Gastroesophageal sphincter (tissue), 3 donors: ENCODE measurements around the gene CFAP74.

Source experiments
- EP300 ChIP-seq: sonication (generic); formaldehyde crosslinking; IDR thresholded peaks from one replicate; pipeline ENCODE4 v1.6.1; 2017; ENCODE audit warnings: antibody characterized with exemption, mild to moderate bottlenecking
- POLR2A ChIP-seq, 2 donors: fragments of 450-650 bp; IDR thresholded peaks; one replicate each; pipeline ENCODE4 v1.6.1; 2017; ENCODE audit warnings: antibody characterized with exemption in 2 of 2, mild to moderate bottlenecking in 2 of 2, moderate library complexity in 1 of 2
- POLR2AphosphoS5 ChIP-seq: sonication (generic); formaldehyde crosslinking; IDR thresholded peaks from one replicate; pipeline ENCODE4 v1.6.1; 2017; ENCODE audit warnings: antibody characterized with exemption
- TF ChIP-seq, protein P1 (sequence below), 4 experiments: fragments of 200-600 bp in 2 of 4; fragments of 450-650 bp in 2 of 4; sonication (generic) in 1 of 4; IDR thresholded peaks; one replicate each; pipeline ENCODE4 v1.5.1; 2017 to 2019; ENCODE audit warnings: antibody characterized with exemption in 4 of 4, mild to moderate bottlenecking in 2 of 4, moderate library complexity in 2 of 4

DNA sequence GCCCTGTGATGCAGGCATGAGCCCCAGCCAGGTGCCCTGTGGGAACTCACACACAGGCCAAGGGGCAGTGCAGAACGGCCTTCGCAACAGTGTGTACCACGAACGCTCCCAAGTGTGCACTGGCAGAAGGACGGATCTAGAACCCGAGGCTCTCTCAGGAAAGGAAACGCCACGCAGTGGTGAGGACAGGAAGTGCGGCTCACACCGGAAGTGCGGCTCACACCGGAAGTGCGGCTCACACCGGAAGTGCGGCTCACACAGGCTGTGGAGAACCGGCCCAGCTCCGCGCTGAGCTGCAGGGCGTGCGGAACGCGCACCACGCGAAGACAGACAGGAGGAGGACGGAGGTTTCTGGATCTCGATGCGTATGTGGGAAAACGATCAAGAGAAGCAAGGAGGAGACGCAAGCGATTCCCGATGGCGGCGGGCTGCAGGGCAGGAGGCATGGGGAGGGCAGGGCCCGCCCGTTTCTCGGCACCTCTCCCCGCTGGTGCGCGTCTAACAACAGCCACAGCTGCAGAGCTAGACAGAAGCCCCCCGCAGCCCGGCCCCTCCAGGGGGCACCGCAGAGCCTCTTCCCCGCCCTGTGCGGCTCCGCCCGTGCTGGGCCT lies 48.6 kb downstream of the CFAP74 start:
- TF ChIP-seq, protein P1, sequence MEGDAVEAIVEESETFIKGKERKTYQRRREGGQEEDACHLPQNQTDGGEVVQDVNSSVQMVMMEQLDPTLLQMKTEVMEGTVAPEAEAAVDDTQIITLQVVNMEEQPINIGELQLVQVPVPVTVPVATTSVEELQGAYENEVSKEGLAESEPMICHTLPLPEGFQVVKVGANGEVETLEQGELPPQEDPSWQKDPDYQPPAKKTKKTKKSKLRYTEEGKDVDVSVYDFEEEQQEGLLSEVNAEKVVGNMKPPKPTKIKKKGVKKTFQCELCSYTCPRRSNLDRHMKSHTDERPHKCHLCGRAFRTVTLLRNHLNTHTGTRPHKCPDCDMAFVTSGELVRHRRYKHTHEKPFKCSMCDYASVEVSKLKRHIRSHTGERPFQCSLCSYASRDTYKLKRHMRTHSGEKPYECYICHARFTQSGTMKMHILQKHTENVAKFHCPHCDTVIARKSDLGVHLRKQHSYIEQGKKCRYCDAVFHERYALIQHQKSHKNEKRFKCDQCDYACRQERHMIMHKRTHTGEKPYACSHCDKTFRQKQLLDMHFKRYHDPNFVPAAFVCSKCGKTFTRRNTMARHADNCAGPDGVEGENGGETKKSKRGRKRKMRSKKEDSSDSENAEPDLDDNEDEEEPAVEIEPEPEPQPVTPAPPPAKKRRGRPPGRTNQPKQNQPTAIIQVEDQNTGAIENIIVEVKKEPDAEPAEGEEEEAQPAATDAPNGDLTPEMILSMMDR (IDR thresholded peaks at IDR 0.05) = no peak
- TF ChIP-seq POLR2A (IDR thresholded peaks at IDR 0.05) (no peak), EP300 (no peak), POLR2AphosphoS5 (no peak)
